ENCODE results near the gene MEDAG.

The MEDAG gene

DNA sequence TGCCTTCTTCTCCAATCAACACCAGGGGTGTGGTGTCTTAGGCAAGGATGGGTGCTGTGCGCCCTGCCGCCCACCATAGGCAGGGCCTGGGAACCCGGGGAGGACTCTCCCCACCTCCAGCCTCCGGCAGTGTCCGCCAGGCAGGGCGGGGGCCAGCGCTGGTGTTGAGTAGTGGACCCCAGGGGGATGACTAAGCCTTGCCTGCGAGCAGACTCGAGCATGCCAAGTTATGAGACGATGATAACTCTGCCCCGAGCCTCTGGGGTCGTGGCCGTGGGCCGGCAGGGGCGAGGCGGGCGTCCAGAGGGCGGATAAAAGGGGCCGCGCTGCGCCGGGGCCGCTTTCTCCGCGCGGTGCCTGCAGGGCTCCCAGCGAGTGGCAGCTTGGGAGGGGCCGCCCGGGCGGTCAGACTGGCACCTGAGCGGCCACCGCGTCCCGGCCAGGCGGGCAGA, at the start of gene MEDAG:
TSS of gene MEDAG (plus strand) at position 340 of the 452 bp plus-strand sequence. CDS start 245 bp downstream, outside the sequence.
- DNase-seq, result no peak

DNA sequence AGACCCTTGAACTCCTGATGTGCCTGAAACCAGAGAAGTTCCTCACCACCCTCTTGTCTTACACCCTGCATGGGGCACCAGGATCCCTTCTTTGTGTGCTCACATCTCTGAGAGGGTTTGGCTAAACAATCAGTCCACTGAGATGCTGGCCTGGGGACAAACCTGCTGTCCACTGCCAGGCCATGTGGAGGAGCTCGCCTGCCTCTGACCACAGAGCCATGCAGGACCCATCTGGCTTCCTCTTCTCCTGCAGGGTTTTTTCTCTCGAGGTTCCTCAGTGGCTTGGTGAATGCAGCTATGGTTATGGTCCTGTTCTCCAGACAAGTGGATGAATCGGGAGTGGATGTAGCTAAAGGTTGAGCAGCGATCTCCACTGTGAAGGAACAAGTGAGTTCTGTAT, 49.1 kb upstream of the MEDAG start:
- DNase-seq, result no peak

DNA sequence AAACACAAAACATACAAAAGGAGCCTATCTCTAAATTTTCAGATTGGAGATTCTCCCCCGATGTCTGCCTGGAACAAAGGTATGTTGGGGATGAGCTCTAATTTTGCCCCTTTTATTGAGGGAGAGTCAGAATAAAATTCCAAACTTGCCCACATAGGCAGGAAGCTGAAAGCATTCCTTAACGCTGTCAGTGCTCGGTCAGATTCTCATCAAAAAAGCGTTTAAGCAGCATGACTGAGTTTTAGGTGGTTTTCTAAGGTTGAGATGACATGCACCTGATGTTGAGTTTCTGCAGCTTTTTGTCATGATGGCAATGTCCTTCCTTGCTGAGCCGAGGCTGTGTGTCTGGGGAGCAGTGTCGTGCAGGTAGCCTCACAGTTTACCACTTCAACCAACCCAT, 48.4 kb upstream of the MEDAG start:
- DNase-seq, result no peak

DNA sequence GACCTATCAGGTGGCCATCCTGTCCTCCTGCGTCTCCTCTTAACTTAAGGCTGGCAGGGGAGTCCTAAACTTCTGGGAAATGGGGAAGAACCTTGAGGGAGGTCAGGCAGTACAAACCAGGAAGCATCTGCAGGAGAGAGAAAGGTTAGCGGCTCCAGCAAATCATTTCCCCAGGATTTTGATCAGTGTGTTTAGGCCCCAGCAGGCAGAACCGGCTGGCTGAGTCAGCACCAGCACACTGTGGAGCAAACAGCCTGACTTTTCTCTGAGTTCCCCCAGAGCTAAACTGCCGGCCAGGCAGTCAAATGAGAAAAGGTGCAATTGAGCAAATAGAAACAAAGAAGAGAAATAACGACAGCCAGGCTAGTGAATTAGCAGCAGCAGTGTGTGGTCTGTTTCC, 46.7 kb upstream of the MEDAG start:
- no peak for DNase-seq

DNA sequence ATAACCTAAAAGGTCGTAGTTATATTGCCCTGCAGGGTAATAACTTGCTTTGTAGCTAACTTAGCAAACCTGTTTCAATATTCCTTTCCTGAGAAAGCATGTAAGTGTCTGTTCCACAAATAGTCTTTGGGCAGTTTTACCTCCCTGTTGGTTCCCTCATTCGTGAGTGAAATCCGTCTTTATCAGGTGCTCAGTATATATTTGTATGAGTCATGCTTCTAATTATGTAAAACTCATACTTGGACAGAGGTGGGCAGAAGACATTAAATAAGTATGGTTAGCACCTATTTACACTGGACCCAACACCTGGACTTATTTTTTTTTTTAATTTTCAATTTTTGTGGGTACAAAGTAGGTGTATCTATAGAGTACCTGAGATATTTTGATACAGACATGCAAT, 44.9 kb upstream of the MEDAG start:
- no peak for DNase-seq

DNA sequence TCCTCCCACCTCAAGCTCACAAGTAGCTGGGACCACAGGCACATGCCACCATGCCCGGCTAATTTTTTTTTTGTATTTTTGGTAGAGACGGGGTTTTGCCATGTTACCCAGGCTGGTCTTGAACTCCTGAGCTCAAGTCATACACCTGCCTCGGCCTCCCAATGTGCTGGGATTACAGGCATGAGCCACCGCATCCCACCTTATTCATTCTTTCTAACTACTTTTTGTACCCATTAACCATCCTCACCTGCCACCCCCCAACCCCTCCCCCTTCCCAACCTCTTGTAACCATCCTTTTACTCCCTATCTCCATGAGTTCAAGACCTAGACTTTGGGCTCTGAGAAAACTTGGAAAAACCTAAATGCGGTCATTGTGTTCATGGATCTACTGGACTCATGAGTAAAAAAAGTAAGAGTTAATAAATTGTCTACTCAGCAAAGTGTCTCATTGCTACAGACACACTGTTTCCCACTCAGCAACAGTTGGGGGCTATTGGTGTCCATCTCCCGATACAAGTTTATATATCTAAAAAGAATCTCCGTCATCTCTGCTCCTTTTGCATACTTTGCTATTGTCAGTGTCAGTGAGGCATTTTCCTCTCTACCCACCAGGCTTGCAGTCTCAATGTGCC, 44.1 kb upstream of the MEDAG start:
- no peak for DNase-seq

DNA sequence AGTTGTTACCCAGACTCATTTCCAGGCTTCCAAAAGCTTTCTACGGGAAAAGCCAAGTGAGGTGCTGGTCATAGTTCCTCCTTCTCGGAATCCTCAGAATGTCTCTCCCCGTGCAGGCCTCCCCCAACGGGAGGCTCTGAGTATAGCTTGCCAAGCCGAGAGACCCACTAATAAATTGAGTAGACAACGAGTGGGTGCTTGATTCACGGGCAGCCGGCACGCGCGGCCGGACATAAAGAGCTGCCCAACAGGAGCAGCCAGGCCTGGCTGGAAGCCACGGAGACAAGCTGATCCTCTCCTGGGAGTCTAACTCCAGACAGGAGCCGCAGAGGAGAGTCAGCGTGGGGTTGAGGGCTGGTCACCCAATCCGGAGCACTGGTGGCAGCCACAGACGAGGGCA, 43.4 kb upstream of the MEDAG start:
- DNase-seq, result no peak

DNA sequence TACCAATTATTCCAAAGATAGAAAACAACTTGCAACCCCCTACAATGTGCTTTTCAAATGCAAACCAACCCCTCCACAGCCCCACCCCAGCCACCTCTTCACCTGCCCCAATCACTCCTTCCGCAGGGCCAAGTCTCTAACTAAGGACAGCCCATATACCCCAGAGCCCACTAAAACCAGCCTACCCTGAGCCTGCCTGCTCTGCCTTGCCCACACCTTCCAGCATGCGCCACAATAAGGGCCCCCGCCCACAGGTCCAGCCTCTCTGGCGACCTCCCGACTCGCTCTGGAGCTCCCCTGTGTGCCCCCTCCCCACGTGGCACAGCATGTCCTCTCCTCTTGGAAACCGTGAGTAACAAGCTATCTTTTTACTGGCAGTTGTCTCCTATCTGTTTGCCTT, 42.8 kb upstream of the MEDAG start:
- no peak for DNase-seq

DNA sequence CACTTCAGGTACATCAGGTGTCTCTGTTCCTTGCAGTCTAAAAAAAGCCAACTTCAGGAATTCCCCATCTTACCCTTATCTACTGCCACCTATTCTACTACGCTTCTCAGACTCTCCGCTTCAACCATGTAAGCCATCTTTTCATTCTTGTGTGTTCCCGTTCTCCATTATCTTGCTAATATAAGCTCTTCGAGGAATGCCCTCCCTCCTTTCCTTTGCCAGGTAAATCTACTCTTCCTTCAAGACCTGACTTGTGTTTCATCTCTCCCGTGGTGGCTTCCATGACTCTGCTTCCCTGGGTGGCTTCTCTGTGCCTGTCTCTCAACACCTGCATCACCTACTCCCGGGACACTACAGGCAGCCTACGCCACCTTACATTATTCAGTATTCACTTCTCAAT, 42.3 kb upstream of the MEDAG start:
- no peak for DNase-seq

DNA sequence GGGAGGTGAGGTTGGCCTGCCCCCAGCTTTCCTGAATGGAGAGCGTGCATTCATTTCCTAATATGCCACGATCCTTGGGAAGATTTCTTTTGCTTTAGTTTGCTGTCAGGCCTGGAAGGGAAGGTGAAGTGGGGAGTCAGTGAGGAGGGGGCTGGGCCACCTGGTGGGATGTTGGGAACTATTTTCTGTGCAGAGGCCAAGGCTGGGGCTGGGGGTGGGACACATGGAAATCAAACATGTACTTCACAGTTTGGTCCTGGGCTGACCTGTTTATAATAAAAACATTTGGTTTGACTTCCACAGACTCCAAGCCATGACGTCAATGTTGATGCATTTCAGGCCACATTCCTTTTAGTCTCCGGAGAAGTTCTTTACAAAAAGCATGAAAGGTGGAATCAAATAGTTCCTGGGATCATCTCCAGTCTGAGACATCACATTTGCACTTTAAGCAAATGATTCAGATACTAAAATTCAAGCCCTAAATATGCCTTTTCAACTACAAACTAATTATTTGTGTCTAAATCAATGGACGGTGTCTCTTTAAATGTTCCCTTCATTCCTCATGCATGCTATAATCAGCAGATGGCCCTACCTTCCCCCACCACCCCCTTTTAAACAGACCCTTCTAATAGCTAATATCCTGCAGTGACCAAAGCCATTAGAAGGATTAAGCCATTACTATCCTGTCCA, 41.5 kb upstream of the MEDAG start:
- no peak for DNase-seq

DNA sequence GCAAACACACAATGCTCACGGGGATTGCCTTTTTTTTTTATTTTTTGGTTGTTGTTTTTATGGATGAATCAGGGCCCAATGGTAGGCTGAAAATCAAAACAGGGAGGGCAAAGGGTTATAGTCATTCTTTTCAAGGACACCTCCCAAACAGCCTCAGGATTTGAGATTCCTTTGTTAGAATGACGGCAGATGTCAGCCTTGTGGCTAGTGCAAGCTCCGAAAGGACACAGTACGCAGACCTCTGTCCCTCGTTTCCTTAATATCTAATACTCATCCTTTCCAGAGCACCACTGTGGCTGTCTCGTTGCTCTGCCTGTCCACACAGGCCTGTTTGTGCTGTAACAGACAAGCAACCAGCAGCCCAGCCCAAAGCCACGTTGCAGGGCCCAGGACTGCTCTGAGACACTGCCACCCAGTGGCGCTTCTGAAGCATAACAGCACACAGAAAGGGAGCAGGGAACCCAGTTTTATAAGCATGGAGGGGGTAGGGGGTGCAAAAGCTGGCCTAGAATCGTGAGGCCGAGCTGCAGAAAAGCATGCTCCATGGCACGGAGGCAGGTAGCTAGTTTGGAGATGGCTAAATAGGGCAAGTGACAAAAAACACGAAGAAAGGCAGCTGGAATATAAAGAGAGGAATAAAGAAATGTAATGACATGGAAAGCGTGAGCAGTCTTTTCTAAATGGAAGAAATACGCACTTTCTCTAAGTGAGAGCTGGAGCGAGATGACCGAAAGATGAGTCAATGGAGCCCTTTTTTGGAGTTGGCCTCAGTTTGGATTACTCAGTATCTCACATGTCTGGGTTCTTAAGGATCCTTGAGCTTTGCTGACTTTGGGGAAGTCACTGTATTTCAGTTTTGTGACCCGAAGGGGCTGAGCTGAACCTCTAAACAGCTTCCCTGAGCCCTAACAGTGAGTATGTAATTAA, 40.7 kb upstream of the MEDAG start:
- peak; percentile 44 to 45 for DNase-seq

DNA sequence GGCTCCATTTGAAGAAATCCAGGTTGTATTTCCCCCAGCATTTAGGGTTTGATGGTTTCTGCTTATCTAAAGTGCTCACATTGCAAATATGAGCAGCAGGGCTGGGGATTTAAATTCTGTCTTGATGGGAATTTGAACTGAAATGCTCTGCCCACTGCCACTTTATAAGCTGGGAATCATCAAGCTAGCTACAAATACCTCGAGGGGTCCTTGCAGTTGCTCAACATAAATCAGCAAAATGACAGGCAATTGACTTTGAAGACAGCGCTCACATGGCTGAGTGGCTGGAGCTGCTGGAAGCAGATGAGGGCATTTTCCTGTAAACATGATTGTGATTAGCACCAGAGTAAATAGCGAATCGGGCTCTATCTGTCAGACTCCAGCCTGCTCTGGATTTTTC, 39.4 kb upstream of the MEDAG start:
- DNase-seq, result no peak

DNA sequence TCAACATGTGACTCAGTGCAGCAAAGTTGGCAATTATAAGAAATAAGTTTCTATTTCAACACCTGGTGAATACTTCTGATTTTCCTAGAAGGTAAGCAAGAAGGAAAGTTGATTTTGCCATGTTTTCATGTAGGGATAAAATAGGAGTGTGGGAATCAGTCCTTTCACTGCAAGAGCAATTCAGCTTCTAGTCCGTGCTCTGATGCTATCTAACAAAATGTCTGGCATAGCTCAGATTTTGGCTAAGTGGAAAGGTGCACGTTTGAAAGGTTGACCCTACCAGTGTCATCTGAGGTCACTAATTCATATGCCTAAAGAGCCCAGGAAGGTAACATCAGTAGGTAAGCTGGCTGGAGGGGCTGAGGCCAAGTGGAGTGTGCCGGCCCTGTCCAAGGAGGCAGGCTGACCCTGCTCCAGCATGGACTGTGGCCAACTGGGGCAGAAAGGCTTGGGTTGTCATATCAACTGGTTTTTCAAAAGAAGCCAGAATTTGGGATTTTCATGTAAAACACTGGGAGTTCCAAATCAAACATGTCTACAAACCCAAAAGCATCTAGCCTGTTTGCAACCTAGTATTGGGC, 38.9 kb upstream of the MEDAG start:
- DNase-seq, result no peak

DNA sequence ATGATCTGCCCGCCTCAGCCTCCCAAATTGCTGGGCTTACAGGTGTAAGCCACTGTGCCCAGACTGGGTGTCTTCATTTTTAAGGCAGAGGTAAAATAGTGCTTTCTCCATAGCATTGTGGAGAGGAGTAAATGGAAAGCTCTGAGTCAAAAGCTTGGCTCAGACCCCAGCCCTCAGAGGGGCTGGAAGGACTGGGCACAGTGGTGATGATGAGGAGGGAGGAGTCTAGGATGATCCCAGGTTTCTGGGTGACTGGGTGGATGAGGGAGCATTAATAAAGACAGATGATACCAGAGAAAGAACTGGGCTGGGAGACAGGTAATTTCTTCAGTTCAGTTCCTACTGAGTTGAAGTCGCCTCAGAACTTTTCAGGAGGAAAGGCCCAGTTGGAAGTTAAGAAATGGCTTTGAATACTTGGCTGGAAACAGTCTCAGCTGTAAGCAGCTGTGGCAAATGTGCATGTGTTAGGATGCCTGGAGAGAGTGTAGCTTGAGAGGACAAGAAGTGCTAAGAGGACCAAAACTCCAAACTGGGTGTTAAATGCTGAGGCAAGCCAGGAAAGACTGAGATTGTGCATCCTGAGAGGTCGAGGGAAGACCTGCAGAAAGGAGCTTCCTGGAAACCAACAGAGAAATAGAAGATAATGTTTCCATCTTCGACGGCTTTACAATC, 37.1 kb upstream of the MEDAG start:
- DNase-seq, result no peak

DNA sequence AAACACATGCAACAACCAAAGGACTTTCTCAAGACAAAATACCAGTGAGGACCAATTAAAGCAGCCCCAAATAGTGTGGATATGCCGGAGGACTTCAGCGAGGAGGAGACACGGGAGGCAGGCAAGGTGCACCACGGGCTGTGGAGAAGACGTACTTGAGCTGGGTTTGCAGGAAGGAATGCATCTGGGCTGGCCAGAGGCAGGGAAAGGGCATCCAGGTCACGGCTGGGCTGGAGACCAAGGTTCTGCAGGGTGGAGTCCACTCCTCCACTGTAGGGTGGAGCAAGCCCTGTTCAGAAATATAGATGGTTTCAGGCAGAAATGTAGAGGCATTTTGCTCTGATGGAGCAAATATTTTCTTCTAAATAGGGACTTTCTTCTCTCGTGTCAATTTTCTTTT, 36.6 kb upstream of the MEDAG start:
- DNase-seq, result no peak

DNA sequence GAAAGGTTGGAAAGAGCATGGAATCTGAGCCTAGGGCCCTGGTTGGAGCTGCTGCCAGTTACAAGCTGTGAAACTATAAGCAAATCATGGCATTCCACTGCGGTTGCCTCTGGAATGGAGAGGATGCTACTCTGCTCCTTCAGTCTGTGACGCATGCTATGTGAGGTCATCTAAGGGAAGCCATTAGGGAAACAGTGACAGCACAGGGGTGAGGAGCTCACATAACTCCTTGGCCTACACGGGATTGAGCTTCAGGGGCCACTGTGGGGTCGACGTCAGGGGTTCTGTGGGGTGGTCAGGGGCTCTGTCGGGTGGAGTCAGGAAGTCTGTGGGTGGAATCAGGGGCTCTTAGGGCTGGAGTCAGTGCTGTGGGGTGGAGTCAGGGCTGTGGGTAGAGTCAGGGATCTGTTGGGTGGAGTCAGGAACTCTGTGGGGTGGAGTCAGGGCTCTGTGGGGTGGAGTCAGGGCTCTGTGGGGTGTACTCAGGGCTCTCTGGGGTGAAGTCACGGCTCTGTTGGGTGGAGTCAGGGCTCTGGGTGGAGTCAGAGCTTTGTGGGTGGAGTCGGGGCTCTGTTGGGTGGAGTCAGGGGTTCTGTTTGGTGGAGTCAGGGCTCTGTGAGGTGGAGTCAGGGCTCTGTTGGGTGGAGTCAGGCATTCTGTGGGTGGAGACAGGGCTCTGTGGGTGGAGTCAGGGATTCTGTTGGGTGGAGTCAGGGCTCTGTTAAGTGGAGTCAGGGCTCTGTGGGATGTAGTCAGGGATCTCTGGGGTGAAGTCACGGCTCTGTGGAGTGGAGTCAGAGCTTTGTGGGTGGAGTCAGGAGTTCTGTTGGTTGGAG, 35.8 kb upstream of the MEDAG start:
- peak; percentile 10 to 51 for DNase-seq

DNA sequence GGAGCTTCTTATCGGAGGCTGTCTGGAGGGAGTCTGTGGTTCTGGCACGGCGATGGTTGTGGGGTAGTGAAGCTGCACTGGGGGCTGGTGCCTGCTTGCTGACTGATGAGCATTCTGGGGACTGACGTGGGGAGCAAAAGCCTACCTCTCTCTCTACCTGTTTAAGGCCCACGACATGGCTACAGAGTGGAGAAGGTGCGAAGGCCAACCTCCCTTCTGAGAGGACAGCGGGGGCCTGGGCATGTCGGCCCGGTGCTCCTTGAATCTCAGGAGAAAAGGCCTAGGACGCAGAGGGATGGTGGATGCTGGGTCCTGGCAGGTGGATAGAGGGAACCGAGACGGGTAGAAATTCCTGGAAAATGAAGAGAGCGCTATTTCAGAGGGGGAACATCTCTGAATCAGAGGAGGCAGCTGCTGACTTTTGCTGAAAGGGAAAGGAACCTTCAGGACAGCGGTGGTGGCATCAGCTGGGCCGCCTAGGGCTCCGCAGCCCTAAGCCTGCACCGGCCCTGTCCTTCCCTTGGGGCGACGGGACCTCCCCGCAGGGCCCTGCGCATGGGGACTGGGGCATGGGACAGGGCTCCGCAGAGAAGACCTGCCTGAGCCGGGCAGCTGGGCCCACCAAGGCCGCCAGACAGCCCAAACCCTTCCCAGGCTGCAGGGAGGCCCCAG, 35.0 kb upstream of the MEDAG start:
- no peak for DNase-seq

DNA sequence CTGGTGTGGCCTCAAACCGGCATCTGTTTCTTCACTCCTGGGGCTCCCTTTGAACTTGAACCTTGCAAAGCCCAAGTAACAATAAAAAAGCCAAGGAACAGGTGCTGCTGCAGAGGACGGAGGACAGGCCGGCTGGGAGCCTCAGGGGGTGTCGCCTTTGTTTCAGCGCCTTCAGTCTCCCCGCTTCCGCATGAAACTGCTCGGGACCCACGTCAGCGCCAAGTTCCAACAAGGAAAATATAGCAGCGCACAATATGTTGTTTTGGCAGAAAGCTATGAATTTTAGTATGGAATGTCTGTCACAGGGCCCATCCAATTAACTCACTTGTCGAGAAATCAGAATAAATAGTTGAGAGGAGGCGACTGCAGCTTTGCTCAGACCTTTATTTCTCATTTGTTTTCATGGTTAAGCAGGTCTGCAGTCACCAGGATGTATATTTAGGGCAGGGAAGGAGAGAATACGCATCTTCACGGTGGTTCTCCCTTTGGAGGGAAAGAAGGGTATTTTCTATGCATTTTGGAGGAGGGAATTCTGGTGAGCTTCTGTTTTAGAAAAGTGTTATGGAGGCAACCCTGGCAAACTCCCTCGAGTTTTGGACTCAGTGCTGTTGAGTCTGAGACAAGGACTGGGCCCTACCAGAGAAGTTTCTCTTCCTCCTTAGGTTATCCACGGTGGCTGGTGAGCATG, 34.3 kb upstream of the MEDAG start:
- no peak for DNase-seq

DNA sequence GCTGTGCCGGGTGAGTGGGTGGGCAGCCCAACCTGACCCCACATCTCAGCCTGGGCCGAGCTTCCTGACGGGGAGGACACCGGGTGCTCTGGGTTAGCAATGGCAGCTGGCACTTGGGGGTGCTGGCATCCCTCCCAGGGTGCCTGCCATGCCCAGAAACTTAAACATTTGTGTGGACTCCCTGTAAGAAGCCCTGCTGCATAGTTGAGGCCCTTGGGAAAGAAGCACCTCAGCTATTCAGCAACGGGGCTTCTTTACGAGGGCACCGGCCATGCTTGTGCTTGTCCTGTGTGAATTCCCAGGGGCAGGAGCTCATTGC, 33.8 kb upstream of the MEDAG start:
- no peak for DNase-seq

DNA sequence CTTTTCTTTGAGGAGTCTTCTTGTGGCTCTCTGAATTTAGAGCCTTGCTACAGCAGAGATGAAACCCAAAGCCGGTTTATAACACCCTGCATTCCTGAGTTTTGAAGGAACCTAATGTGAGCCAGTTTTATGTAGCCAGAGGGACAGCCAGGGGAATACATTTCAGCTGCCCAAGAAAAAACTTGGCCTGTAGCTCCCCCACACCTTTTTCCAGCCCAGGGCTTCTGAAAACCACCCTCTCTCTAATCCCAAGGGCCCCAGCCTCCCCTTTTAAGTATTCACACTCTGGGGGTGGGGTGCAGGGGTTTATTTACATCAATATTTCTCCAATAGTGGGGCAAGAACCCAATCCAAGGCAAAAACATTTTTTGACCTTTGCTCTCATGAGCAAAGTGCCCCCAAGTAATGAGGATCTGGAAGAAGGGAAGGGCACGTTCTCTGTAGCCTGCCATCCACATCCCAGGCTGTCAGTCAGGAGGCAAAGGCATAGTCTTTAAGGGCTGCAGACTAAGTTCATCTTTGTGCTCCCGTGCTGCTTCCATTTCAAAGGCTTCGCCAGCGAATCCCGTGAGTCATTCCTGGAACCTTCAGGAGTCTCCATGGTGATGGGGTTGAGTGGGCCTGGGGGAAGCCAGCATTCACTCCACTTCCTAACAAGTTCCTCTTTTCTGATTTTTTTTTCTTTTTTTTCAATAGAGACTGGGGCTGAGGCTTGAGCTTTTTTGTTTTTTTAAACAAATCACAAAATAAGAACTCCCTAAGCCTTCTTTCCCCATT, 33.2 kb upstream of the MEDAG start:
- DNase-seq, result no peak

Measured in CD4-positive, alpha-beta T cell treated with Interleukin-4 for 1 hour (primary cell).